ENCODE results near the gene SLC9A3. TPM values are rescaled to one million over a fixed set of nuclear protein-coding genes. Genes with fewer than 3 reads are reported as not detected.

Gene SLC9A3
- polyA plus RNA-seq, 5 donors: 2.1 to 3.7 (median 2.7) TPM

DNA sequence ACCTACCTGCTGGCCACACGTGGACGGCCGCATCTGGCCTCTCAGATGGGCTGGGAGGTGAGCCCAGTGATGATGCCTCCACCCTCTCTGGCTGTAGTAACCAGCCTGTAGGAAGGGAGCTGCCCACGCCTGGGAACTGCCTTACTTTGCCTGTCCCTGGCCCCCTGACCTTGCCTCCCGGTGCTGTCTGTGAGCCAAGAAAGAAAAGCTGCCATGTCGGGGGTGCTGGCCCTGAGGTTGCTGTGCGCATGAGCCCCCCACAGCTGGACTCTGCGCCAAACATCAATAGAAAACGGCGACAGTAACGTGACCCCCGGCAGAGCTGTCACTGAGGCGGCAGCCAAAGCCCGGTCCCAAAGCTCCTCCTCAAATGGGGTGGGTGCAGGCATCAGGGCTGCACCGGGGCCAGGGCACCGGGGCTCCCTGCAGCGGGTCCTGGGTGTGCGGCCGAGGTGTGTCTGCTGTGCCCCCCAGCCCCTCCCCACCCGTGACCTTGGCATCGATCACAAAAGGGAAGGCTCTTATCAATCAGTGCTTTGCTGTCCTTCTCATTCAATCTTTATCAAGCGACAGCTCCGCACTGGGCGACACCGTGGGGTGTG lies 15.3 kb upstream of the SLC9A3 start:
- DNase-seq: no peak

DNA sequence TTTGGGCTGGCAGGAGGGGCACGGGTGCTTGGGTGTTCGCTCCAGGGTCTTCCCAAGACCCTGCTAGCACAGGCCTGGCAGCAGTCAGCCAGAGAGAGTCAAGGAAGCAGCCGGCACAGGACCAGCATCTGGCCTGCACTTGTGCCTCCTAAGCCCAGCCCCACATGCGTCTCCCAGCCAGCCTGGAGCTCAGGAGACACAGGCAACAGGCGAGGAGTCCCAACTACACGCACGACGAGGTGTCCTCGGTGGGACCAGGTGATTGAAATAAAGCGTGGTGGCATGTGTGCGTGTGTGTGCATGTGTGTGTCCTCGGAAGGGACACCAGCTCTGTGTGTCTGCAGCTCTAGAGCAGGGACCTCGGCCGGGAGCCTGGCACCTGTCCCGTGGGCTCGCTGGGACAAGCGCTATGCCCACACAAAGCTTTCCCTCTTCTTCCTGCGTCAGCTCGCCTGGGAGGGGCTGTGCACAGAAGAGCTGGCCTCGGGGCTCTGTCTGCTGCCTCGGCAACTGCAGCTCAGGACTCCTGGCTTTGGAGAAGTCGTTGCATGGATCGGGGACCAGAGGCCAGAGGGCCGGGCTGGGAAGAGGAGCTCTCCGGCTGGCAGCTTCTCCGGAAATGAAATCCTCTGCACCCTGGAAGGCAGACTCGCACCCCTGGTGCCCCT lies 14.7 kb upstream of the SLC9A3 start:
- no peak for DNase-seq

DNA sequence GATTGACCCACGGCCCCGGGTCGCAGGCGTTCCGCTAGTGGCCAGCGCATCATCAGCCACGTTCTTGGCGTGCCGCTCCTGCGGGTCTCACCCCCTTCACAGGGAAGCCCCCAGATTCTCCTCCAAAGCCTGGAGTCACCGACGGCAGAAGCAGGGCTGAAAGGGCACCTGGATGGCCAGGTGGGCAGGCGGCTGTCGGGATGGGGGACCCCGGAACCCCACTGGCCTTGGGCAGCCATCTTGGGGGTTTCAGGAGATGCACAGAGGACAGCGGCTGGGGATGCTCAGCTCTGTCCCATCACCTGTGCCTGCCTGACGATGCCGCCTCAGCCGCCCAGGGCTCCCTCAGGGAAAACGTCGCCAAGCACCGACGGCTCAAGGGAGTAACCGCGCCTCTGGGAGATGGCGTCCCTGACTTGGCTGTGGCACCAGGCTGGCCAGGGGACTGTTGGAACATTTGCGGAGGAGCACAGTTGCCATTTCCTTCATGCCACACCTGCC lies 14.1 kb upstream of the SLC9A3 start:
- DNase-seq: no peak

DNA sequence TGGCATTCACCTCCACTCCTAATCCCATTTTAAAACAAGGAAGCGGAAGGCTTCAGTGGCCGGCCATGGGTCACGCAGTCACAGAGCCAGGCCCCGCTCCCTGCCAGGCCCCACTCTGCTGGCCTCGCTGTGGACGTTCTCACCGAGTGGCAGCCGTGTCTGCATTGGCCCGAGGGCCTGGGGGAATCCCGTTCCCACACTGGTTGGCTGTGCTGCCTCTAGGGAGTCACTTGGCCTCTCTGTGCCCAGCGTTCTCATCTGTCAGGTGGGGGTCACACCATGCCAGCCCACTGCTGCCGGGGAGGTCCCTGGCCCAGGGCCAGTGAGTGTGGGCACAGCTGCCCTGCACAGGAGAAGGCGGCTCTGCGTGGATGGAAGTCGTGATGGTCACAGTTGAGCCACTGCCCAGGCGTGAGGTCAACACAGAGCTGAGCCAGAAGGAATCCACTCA lies 13.4 kb upstream of the SLC9A3 start:
- DNase-seq: no peak

DNA sequence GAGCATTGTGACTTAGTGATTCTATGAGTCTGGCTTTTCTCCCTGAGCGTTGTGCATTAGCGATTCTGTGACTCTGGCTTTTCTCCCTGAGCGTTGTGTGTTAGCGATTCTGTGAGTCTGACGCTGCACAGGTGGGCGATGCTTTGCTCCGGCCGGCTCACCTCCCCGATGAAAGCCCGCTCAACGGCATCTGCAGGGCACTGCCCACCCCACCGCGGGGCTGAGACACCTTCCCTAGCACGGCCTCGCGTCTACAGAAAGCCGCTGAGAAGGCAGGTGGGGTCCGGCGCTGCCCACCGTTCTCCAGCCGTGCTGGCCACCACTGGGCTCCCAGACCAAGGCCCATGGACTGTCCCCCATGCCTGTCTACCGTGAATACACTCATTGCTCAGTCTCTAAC lies 12.8 kb upstream of the SLC9A3 start:
- DNase-seq: no peak

DNA sequence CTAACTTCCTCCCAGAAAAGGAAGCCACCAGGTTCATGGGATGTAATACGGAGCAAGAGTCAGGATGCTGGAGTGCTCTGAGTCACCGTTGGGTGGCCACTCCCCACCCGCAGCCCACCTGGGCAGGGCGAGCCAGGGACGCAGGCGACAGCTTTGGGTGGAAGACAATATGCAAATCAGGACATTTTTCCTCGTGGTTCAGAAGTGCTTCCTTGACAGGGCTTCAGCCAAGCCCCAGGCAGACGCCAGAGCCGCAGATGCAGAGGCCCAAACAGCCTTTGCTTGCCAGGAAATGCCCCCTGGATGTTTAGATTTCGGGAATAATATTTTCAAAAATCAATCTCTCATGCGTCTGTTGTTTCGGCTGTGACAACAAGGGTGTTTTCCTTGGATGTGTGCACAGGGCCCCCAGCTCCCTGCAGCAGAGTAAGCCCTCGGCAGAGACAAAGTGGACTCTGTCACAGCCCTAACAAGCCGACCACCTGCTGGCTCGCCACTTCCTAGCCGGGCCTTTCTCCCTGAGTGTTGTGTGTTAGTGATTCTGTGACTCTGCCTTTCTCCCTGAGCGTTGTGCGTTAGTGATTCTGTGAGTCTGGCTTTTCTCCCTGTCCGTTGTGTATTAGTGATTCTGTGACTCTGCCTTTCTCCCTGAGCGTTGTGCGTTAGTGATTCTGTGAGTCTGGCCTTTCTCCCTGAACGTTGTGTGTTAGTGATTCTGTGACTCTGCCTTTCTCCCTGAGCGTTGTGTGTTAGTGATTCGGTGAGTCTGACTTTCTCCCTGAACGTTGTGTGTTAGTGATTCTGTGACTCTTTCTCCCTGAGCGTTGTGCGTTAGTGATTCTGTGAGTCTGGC lies 11.8 kb upstream of the SLC9A3 start:
- DNase-seq: no peak

DNA sequence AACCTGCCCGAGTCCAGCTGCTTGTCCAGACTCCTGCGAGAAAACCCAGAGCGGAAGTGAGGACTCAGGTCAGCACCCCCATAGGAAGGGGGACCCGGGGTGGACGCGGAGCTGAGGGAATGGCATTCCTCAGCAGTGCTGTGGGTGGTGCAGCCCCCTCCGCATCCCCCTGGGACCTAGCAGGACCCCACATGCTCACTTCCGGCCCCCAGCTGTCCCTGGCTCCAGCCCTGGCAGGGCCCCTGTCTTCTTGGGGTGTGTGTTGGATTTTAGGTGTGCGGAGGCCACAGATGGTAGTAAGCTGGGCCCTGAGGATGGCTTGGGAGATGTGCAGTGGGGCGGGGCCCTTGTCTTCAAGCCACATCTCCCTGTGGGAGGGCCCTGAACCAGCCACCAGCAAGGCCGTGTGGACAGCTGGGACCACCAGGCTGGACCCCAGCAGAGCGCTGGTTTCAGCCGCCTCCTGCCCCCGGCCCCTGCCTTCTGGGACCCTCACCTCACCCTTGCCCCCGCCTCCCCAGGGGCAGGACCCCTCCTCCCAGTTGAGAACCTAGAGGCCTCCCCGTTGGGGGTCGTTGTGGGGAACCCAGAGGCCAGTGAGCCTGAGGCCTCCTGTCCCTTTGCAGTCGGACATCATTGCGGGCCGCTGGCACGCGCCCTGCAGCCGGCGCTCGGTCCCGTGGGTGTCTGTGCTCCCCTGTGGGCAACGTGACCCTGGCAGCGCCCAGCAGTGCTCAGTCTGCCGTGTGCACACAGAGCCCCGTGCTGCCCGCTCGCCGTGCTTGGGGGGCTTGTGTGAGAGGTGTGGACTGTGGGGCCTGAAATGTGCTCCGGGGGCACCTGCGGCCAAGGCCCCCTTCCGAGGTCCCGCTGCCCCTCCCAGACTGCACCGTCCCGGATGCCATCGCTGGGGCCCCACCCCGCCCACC lies 10.8 kb upstream of the SLC9A3 start:
- no peak for DNase-seq

DNA sequence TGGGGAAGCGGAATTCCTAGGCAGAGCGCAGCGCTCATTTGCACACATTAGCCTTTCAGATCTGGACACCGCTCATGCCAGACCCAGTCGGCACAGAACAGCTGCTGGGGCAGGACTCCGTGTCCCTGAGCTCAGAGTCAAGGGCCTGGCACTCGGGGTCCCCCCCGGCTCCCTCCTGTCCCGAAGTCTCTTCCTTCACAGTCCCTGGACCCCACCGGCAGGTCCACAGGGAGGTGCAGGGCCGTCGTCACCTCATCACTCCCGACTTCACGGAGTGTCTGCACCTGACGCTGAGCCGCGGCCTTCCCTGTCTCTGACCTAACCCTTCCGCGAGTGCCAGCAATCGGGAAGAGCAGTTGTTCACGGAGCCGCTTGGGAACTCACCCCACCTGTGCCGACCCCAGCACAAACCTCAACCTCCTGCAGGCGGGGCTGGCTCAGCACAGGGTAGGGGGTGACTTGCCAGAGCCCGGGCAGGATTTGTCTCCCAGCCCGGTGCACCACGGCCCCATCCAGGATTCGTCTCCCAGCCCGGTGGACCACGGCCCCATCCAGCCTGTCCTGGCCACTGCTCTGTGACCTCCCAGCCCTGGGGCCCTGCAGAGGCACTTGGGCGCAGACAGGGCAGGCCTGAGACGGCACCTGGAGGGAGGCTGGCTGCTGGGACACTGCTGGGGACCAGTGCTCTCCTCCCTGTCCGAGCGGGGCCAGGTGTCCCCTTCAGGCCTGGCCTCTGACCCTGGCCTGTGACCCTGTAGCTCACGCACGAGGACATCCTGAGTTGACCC lies 9.9 kb upstream of the SLC9A3 start:
- no peak for DNase-seq

DNA sequence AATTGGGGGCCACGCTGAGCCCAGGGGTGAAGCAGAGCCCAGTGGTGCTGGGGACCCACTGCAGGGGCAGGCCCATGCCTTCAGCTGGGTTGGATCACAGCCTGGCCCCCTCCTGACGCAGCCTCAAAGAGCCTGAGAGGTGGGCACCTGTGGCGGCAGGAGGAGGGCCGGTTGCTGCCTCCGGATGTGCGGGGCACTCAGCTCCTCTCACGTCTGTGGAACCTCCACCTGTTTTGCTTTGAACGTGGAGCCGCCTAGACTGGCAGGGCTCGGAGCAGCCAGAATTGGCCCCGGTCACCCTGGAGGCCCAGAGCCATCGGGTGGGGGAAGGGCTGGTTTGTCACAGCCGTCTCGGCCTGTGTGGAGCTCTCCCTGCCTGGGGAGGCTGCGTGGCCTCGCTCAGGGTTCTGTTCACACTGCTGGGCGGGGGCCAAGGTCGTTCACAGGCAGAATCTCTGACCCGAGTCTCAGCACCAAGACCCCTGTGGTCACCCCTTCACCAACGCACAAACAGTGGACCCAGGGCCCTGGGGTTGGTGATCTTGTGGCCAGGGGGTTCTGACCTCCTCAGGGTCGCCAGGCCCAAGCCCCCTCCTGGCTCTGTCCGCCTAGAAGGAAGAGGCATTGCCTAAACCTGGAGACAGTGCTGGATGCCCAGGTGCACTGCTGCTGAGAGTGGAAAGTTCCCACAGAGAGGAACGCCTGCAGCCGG lies 9.2 kb upstream of the SLC9A3 start:
- no peak for DNase-seq

- DNase-seq: no peak
Observed at GRCh38 chr5:532521-533242, 8.4 kb upstream of the SLC9A3 start.

DNA sequence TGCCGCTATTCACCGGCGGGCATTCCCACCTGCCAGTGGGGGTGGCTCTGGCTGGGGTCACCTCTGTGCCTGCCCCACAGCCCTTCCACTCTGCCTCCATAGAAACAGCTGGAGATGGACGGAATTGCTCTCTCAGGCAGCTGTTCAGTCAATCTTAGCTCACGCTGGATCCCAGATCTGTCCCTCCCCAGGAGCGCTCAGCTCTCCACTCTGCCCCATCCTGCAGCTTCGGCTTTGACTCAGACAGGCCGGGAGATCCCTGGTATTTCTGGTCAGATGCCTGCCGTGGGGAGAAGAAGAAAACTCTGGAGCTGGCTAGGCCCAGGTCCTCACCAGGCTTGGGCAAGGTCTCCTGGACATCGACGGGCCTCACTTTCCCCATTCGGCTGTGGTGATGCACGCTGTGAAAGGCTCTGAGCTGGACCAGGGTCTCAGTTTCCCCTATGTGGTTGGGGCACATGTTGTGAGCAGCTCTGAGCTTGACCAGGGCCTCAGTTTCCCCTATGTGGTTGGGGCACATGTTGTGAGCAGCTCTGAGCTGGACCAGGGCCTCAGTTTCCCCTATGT lies 7.6 kb upstream of the SLC9A3 start:
- DNase-seq: no peak

DNA sequence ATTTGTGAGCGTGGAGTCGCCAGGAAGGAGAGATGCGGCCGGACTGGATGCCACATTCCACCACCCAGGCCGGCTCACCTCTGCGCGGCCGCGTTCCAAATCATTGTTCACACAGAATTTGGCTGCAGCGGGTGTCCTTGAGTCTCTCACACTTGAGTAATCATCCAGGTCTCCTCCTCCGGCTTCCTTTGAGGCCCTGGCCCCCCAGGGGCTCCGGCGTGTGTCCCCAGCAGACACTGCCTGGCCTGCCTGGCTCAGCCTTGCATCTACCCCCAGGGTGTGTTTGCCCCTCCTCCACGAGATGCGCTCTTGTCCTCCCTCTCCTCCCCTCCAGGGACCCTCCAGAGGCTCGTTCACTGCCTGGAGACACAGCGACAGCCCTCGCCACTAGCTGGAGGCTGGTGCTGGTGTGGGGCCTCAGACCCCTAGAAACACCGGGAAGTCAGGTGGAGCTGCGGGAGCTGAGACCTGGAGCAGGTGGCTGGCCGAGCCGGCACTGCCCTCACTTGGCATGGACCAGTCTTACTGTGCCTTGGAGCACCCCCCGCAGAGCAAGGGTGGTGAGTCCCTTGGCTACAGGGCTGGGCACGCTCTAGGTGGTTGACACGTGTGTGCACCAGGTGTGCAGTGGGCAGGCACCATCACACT lies 7.0 kb upstream of the SLC9A3 start:
- DNase-seq: no peak

GRCh38 chr5:530001-530955 lies 6.0 kb upstream of the SLC9A3 start:
- DNase-seq: no peak

GRCh38 chr5:528629-529511 lies 4.6 kb upstream of the SLC9A3 start:
- DNase-seq: no peak

GRCh38 chr5:527646-528628 lies 3.7 kb upstream of the SLC9A3 start:
- no peak for DNase-seq

Measured in right lung (tissue), 5 donors.